ENCODE measurements around the gene EFNA5.
"Not testable (repeated sequence)": the region's sequence is repeated elsewhere in the genome, so short reads cannot be mapped to it uniquely, and the experiment has no call there.

Gene EFNA5

DNA sequence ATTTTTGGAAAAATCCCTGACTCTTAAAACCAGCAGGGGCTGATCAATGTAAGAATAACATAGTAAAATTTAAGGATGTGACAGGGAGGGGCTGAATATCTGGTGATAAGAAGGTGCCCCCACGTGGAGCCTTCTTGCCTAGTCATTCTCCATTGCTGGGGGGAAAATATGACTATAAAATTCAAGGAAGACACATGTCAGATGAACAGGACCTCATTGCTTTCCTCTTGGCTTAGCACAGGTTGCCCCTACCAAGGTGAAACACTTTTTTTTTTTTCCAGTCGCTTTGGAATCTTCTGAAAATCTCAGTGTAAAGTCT lies 310.9 kb downstream of the EFNA5 start:
- DNase-seq, result no peak

DNA sequence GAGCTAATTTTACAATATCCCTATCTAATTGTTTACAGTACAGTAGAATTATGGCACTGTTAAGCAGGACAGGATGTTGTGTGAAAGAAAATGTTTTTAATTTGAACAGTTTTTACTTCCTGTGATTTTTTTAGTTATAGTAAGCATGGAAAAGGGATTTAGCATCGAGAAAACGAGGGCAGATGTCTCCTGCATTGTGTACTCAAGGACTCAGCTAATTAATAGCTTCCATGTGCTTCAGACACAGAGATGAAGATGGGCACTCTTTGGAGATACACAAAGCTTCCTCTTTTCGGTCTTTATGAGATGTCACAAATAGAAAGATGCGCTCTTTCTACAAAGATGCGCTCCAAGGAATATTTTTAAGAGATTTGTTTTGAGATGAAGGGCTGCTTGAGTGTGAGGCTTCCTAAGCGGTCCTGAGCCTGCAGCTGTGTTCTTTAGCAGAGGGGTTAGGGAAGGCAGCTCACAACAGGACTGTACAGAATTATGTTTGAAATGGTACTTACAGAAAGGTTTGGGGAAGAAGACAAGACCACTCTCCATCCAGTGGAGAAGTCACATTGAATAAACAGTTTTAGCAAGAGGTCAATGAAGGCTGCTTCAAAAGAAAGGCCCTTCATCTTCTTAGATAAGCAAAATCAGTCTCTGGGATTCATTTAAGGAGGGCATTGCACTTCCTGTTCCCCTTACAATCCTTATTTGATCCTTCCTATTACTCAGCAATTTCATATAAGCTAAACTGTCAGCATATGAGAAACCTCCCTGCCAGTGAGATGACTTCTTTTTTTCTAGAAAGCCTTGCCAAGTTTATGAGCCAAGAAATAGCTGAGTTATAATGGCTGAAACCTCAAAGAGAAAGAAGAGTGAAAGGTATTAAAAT lies 311.5 kb downstream of the EFNA5 start:
- DNase-seq, result no peak

DNA sequence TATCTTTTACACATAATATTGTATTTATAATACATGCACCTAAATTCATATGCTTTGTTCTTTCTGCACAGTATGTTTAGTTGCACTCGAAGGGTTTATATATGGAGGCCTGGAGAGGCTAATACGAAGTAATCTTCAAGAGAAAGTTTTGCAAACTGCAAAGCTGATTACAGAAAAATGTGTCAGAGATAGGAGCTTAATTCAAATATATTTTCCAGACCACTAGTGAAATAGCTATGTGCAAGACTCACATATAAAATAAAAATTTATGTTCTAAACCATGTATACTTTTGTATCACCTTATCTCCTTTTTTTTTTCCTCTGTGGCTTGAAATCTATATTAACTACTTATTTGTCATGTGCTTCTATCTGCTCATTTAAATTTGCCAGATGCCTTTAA lies 313.8 kb downstream of the EFNA5 start:
- DNase-seq, result no peak

DNA sequence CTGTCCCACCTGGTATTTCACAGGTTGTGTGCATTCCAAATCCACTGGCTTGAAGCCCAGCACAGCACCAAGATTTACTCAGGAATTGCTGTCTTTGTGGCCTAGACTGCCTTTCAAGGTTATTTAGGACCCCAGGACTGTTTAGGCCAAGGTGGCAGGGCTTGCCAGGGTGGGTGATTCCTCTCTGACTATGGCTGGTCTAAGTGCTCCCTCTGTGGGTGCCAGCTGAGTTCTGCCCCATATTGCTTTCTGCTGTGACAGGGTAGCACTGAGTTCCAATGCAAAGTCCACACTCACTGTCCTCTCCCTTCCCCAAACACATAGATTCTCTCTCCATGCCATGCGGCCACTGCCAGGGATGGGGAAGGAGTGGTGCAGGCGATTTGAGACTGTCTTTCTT lies 318.2 kb downstream of the EFNA5 start:
- no peak for DNase-seq

DNA sequence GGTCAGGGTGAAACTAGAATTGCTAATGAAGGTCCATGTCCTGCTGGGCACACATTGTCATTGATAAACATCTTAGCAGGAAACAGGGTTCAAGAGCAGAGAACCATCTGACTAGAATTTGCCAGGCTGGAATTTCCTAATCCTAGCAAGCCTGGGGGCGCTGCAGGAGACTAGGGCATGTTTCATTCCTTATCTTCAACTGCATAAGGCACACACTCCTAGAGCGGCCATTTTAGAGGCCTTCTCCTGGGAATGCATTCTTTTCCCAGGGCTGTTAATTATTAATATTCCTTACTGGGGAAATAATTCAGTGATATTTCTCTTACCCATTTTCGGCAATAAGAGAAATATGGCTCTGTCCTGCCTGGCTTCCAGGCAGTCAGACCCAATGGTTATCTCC lies 324.2 kb downstream of the EFNA5 start:
- DNase-seq, result not testable (repeated sequence)

DNA sequence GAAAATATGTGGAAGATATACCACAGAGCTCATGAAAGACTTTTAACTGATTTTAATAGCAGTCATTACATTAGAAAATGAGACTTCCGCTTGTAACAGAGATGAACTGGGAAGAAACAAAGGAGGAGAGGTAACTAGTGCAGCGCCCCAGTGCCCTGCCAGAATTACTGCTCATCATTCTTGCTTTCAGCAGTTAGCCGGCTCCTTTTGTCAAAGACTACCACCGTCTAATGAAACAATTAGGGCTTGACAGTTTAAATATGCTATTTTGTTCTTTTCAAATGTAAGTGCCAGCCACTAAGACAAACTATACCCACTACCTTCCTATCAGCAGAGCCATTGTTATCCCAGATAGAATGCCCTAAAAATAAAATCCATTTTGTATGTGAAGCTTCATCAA lies 328.4 kb downstream of the EFNA5 start:
- DNase-seq, result no peak

DNA sequence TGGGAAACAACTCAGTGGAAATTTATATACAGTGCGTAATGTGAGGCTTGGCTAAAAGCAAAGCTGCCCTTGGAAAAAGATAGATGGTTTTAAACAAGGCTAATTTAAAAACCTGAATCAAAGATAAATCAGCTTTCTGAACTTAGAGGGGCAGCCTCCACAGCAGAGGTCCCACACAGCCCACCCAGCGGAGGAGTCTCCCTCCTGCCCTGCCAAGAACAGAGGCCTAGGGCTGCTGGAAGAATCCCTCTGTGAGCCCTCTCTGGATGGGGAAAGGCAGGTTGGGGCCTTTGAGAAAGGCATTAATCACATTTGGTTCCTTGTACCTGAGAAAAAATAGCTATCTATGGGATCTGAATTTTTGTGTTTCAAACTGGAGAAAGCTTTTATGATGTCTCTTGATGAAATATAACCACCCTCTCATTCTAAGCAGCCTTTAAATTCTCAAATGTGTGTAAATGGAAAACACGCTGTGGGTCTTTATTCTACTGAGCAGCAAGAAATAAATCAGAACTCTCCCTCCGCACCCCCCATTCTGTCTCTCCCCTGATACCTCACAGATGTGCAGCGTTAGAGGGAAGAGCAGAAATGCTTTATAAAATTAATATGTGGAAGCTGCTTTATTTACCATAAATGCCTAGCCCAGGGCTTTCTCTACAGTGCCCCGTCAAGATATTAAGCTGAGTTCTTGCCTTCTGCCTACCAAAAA lies 329.2 kb downstream of the EFNA5 start:
- DNase-seq, result no peak

DNA sequence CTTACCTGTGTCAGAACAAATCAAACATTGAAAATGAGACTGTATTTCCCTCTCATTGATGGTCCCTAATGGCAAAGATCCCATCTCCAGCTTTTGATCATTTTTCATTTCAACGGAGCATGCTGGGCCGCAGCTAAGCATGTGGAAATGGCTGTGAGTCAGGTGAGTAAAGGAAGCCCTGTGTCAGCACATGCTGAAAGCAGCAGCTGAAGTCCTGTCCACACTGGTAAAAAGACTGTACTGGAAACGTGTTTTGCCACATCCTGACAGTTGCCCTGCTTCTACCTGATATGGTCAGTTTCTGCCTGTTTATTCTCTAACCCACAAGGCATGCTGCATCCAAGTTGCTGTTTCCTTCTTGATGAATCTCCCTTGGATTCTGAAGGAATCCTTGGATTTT lies 330.1 kb downstream of the EFNA5 start:
- DNase-seq, result no peak

DNA sequence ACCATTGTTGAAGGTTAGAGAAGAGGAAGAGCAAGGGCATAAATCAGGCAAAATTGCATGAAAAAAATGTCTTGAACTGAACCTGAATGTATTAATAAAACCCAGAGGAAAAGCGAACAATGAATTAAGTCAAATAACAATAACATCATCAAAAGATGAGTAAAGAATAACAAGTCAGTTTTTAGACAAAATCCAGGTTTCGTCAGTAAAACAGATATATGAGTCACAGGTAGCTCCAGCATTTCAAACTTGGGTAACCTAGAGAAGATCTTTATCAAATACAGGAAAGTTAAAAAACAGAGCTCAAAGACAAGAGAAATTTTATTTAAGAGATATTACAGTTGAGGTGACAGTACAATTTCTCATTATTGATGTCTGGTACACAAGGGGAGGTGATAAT lies 332.4 kb downstream of the EFNA5 start:
- DNase-seq, result no peak

DNA sequence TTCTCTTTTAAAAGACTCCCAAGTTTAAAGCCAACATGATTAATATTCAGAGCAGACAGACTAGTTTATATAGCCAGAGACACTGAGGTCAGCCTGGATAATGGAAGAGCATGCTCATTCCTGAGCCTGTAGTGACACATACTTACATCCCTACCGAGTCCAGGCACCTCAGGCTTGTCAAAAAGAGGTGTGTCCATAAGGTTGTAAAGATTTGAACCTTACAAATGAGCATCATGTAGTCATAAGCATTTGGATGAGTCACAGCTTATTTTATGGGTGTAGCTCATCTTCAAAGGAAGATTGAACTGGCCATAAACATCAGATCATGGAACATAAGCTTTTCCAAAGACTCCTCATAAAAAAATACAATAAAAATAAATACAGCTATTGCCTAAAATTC lies 333.5 kb downstream of the EFNA5 start:
- DNase-seq, result no peak

DNA sequence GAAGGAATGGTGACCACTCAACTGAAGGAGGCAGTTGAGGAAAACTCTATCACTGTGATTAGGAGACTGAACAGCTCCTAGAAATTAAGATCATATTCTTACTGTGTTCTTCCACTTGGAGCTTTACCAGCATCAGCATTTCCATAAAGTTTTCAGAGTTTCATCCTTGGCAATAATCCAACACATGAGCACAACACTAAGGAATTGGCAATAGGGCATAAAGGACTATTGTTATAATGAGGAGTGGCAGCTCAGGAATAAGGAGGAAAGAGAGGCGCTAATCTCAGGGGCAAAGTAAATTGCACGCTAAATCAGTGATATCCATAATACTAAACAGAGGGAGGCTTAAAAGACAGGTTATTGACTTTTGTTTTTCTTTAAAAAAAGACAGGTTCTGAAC lies 338.9 kb downstream of the EFNA5 start:
- DNase-seq, result no peak

DNA sequence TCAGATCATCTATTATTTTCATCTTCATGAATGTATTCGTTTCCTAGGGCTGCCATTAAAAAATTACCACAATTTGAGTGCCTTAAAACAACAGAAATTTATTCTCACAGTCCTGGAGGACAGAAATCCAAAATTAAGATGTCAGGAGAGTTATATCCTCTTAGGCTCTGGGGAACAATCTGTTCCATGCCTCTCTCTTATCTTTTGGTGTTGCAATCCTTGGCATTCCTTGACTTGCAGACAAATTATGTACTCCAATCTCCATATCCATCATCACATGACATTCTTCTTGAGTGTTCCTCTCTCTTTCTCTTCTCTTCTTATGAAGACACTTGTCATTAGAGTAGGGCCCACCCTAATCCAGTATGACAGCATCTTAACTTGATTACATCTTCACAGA lies 339.4 kb downstream of the EFNA5 start:
- DNase-seq, result no peak

DNA sequence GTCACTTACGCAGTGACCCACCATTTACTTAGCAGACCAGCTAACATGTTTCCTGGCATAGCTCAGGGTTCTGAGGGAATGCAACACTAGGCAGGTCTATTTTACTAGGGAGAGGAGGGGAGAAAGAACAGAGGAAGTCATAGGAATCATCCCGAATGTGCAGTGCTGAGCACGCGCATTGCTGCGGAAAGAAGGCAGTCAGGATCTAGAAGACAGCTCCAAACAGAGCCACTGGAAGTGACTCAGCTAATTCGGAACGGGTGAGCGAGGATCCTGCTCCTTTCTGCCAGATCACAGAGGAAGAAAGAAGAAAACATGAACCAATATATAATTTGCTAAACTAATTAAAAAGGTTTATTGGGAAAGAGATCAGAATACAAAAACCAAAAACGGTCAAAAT lies 339.8 kb downstream of the EFNA5 start:
- no peak for DNase-seq

DNA sequence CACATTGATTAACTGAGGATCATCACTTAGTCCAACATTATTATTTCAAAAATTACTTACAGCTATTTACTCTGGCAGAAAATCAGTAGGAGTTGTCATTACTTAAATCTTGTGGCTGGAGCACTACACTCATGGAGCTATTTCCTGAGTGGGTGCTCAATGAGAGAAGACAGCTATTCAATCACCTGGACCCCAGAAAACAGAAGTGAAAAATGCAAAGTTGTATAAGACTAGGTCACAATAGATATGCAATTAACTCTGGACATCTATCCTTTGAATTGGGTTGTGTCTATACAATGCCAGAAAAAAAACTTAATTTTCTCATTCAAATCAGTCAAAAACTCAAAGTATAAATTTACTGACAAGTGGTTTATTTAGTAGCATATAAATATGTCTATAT lies 340.9 kb downstream of the EFNA5 start:
- DNase-seq, result no peak

Data from activated gamma-delta T cell (primary cell).